Osteoblast (primary cell): Measurements from ENCODE around the gene ZNF599. TPM values are rescaled to one million over a fixed set of nuclear protein-coding genes. Genes with fewer than 3 reads are reported as not detected.

Experiments used
- DNase-seq: peaks from one replicate; pipeline ENCODE4 v3.0.0; 2011; ENCODE audit warnings: low spot score, mixed read lengths; ENCODE audit not compliant: insufficient read length; ENCODE audit errors: missing footprints
- H2AFZ ChIP-seq: 2 replicates; pipeline ENCODE4 v1.6.0; 2011; ENCODE audit warnings: mild to moderate bottlenecking, low read length
- H3K27ac ChIP-seq: 2 replicates; pipeline ENCODE4 v1.5.1; 2011; ENCODE audit warnings: mild to moderate bottlenecking, low read depth, low read length, moderate library complexity
- H3K27me3 ChIP-seq: 2 replicates; pipeline ENCODE4 v1.6.0; 2012; ENCODE audit warnings: mild to moderate bottlenecking, control low read depth, inconsistent platforms, low read length, moderate library complexity; ENCODE audit not compliant: insufficient read depth
- H3K36me3 ChIP-seq: 2 replicates; pipeline ENCODE4 v1.5.1; 2011; ENCODE audit warnings: mild to moderate bottlenecking, low read length, control low read depth, moderate library complexity; ENCODE audit not compliant: insufficient read depth
- H3K4me1 ChIP-seq: 2 replicates; pipeline ENCODE4 v1.5.1; 2011; ENCODE audit warnings: mild to moderate bottlenecking, low read length, control low read depth, moderate library complexity; ENCODE audit not compliant: insufficient read depth
- H3K4me2 ChIP-seq: 2 replicates; pipeline ENCODE4 v1.6.0; 2011; ENCODE audit warnings: mild to moderate bottlenecking, low read length; ENCODE audit not compliant: insufficient read depth
- H3K4me3 ChIP-seq: fragments of 200-600 bp; sonication (generic); 3 replicates; pipeline ENCODE4 v1.5.1; 2012; ENCODE audit warnings: mild to moderate bottlenecking, low read length, inconsistent platforms; ENCODE audit not compliant: insufficient read depth
- H3K79me2 ChIP-seq: 2 replicates; pipeline ENCODE4 v1.6.0; 2012; ENCODE audit warnings: mild to moderate bottlenecking, low read length, control low read depth, inconsistent platforms; ENCODE audit not compliant: insufficient read depth
- H3K9me3 ChIP-seq: 2 replicates; pipeline ENCODE4 v1.5.1; 2011; ENCODE audit warnings: low read depth, low read length, control low read depth
- H4K20me1 ChIP-seq: 2 replicates; pipeline ENCODE4 v1.6.0; 2012; ENCODE audit warnings: mild to moderate bottlenecking, low read length, control low read depth; ENCODE audit not compliant: insufficient read depth
- total RNA-seq: library from RNA; depleted of rRNA; stranded (reverse); fragments of >200 nt; gene quantifications from 2 replicates; pipeline ENCODE4 v1.2.3, GENCODE V29; 2012
- TF ChIP-seq, protein P1 (sequence below): IDR thresholded peaks from 2 replicates; pipeline ENCODE4 v1.5.1; 2011; ENCODE audit warnings: mild to moderate bottlenecking, low read depth, low read length, moderate library complexity; ENCODE audit errors: extremely low read depth

Gene ZNF599
- total RNA-seq, 1 donor: 8.0 TPM

GRCh38 chr19:34712395-34713261 lies 60.4 kb downstream of the ZNF599 start:
- Histone ChIP-seq H2AFZ (no peak overlapping the region), H4K20me1 (no peaks in the 10 kb centered on the region)
- TF ChIP-seq, protein P1, sequence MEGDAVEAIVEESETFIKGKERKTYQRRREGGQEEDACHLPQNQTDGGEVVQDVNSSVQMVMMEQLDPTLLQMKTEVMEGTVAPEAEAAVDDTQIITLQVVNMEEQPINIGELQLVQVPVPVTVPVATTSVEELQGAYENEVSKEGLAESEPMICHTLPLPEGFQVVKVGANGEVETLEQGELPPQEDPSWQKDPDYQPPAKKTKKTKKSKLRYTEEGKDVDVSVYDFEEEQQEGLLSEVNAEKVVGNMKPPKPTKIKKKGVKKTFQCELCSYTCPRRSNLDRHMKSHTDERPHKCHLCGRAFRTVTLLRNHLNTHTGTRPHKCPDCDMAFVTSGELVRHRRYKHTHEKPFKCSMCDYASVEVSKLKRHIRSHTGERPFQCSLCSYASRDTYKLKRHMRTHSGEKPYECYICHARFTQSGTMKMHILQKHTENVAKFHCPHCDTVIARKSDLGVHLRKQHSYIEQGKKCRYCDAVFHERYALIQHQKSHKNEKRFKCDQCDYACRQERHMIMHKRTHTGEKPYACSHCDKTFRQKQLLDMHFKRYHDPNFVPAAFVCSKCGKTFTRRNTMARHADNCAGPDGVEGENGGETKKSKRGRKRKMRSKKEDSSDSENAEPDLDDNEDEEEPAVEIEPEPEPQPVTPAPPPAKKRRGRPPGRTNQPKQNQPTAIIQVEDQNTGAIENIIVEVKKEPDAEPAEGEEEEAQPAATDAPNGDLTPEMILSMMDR: peak; percentile 56

GRCh38 chr19:34711890-34712289 lies 61.1 kb downstream of the ZNF599 start:
- Histone ChIP-seq H3K79me2 (no peaks in the 10 kb centered on the region), H3K4me1 (no peaks in the 10 kb centered on the region), H4K20me1 (no peaks in the 10 kb centered on the region), H3K27ac (no peak overlapping the region), H3K9me3 (peaks cover 4% of the 10 kb centered on the region), H3K4me3 (no peak overlapping the region), H2AFZ (no peak overlapping the region), H3K4me2 (no peak overlapping the region), H3K36me3 (no peaks in the 10 kb centered on the region), H3K27me3 (no peaks in the 10 kb centered on the region)
- TF ChIP-seq, protein P1: no peak
- DNase-seq: no peak

More at GRCh38 chr19:34712395-34713261, 60.4 kb downstream of the ZNF599 start:
- Histone ChIP-seq H3K27ac (no peak overlapping the region), H3K36me3 (no peaks in the 10 kb centered on the region), H3K9me3 (peaks cover 4% of the 10 kb centered on the region), H3K4me3 (no peak overlapping the region), H3K27me3 (no peaks in the 10 kb centered on the region), H3K79me2 (no peaks in the 10 kb centered on the region), H3K4me1 (no peaks in the 10 kb centered on the region), H3K4me2 (no peak overlapping the region)
- peak; percentile 68 for DNase-seq

Other genes starting within 250 kb of the ZNF599 start
- gene SCGB2B2, start 96.1 kb downstream of the ZNF599 start, total RNA-seq: 0.29 and 0.36 TPM in 2 replicates
- gene ZNF302, start 95.5 kb downstream of the ZNF599 start, total RNA-seq: 19.2 and 19.4 TPM in 2 replicates
- 19.7 and 23.2 TPM in 2 replicates for gene ZNF181, start 39.0 kb downstream of the ZNF599 start, total RNA-seq
- 3.8 and 4.3 TPM in 2 replicates for gene ZNF30, start 153.7 kb upstream of the ZNF599 start, total RNA-seq
- 6.2 TPM in 2 replicates for gene ZNF792, start 191.0 kb upstream of the ZNF599 start, total RNA-seq
- gene GRAMD1A, start 227.1 kb upstream of the ZNF599 start, total RNA-seq: 29.7 and 33.6 TPM in 2 replicates